ENCODE data around the gene SLC25A18.
"Not testable (repeated sequence)": the region's sequence is repeated elsewhere in the genome, so short reads cannot be mapped to it uniquely, and the experiment has no call there.

SLC25A18 gene

DNA sequence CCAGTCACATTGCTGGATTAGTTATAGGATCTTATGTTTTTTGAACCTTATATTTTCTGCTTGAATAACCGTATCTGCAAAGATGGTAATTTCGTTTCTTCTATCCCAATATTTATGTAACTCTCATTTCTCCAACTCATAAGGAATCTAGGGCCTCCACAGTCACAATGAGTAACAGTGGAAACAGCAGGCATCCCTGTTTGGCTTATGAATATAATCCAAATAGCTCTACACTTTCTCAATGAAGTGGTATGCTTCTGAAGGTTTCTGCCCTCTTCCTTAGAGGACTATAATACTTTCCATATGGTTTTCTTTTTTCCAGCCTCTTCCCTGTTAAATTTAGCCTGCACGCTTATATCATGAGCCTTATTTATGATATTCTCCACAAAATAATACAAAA is 48.8 kb downstream of the SLC25A18 start:
- no peak for DNase-seq

DNA sequence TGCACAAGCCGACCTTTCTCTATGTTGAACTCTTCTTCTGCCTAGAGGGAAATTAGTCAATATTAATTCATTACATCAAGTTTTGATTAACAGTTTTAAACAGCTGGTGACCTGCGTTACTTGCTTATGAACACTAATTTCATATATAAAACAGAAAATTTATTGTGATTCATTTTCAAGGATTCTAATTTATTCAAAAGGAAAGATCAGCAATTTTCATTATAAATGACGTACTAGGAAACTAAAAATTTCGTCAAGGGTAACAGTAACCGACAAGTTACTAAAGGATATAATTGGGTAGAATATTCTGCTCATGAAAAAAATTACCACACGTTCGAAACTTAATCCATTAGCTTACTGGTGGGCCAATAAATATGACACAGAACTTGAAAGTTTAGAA is 50.0 kb downstream of the SLC25A18 start:
- no peak for DNase-seq

DNA sequence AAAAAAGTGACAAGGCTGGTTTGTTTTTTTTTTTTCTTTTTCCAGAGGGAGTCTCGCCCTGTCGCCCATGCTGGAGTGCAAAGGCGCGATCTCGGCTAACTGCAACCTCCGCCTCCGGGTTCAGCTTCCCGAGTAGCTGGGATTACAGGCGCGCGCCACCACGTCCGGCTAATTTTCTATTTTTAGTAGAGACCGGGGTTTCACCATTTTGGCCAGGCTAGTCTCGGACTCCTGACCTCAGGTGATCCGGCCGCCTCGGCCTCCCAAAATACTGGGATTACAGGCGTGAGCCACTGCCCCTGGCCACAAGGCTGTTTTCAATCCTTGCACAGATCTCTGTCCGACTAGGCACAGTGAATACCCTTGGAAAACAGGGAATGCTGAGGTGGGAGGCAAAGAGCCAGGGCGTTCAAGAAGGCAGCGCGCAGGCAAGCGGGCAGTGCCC is 64.7 kb downstream of the SLC25A18 start:
- no peak for DNase-seq

DNA sequence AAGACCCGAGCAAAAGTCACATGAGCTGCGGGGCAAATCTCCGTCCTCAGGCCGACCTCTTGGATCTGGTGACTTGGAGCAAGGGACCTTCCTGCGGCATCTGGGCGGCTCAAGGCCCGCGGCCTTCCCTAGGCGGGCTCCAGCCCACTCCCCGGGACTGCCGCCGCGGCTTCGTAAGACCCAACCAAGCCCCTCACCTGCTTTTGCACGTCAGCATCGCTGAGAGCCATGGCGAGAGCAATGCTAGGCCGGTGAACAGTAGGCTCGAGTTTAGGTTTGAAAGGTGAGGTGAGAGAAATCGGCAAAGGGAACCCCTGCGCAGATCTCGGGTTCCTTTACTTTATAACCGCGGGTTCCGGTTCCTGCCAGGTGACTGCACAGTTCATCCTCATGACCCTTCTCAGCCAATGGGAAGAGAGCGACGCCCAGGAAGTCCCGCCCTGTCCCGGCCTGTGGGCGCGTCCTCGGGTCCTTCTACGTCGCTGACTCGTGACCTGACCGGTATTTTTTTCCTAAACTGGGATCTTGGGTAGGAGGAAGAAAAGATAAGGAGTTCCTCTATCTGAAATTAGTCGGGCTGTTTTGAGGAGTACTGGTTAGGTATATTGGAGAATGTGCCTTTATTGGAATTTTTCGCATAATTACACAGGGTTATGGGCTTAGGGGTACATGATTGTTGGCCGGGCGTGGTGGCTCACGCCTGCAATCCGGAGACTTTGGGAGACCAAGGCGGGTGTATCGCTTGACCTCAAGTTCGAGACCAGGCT is 65.3 kb downstream of the SLC25A18 start, which contains the start of gene ATP6V1E1:
TSS of gene ATP6V1E1 (minus strand) at position 344 of the 767 bp plus-strand sequence. CDS start at position 230, 114 bp downstream.
- peak; percentile 98 for DNase-seq

DNA sequence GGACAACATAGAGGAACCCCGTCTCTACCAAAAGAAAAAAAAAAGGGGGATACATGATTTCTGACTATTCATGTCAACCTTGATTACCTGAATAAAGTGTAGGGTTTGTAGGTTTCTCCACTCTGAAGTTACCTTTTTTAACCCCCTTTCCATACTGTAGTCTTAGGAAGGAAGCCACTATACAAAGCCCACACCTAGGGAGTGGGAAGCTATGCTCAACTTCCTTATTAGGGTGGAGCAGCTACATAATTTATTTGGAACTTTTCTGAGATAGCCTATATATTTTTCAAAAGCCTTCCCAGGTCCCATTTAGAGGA is 65.8 kb downstream of the SLC25A18 start:
- no peak for DNase-seq

DNA sequence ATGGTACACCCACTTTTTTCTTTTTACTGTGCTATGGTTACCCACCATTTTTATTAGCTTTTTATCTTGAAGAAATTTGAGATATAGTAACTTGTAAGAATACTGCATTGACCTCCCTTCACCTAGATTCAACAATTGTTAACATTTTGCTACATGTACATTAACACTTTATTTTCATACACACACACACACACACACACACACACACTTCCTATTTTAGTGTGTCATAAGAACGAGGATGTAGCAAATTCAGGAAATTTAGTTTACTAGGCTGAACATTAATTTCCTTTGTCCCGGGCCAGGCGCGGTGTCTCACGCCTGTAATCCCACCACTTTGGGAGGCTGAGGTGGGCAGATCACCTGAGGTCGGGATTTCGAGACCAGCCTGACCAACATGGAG is 66.3 kb downstream of the SLC25A18 start:
- no peak for DNase-seq

DNA sequence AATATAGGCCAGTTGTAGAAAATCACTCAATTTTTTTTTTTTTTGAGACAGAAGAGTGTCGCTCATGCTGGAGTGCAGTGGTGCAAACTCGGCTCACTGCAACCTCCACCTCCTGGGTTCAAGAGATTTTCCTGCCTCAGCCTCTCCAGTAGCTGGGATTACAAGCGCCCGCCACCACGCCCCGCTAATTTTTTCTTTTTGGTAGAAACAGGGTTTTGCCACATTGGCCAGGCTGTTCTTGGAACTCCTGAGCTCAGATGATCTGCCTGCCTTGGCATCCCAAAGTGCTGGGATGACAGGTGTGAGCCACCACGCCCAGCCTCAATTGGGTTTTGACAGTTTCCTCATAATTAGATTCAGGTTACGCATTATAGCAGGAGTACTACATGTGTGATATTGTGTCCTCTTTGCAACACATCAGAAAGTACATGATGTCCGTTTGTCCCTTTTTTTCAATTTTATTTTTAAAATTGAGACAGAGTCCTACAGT is 67.8 kb downstream of the SLC25A18 start:
- DNase-seq, result no peak

DNA sequence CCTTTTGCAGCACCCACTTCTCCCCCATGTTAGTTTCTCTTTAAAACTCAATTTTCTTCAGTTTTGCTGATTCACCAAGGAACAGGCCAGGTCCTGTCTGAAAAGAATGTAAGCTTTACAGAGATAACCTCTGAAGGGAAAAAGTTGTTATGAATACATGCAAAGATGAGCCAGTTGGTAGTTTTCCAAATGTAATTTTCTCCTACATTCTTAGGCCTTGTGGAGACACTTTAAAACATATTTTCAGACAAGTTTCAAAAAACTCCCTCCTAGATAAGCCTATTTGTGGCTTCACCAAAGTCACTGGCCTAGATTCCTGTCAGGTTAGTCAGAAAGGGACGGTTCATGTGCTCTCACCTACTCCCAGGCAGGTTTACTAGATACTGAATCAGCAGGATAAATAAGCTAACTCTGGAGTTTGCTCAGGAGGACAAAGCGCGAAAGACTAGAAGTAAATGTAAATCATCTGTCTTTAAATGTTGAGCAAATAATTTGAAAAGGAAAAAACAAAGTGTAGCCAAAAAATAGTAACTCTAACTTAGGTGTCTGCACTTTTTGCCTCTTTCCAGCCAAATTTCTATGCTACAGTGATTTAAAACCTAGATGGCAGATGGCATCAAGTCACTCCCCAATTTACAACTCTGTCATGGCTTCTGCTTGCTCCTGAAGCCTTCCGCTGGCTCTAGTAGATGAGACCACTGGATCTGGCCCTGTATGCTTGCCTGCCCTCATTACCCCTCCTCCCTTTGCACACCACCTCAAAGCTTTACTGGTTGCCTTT is 70.1 kb downstream of the SLC25A18 start:
- no peak for DNase-seq

DNA sequence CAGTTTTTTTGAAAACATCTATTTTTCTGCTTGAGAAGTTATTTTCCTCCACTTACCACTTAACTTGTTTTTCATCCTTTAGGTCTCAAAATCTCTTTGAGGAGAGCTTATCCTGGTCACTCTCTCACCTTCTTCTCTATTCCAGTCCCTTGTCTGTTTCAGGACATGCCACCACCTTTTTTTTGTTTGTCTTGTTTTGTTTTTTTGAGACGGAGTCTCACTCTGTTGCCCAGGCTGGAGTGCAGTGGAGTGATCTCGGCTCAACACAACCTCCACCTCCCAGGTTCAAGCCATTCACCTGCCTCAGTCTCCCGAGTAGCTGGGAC is 70.7 kb downstream of the SLC25A18 start:
- DNase-seq, result no peak

DNA sequence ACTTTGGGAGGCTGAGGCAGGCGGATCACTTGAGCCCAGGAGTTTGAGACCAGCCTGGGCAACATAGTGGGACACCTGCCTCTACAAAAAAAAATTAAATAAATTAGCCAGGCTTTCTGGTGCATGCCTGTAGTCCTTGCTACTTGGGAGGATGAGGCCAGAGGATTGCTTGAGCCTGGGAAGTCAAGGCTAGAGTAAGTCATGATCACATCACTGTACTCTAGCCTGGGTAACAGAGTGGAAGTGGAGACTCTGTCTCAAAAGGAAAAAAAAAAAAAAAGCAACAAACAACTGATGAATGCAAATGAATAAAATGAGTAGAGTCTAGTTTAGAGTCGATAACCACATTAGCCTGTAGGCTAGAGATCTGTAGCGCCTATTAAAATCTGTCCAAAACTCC is 71.4 kb downstream of the SLC25A18 start:
- no peak for DNase-seq

DNA sequence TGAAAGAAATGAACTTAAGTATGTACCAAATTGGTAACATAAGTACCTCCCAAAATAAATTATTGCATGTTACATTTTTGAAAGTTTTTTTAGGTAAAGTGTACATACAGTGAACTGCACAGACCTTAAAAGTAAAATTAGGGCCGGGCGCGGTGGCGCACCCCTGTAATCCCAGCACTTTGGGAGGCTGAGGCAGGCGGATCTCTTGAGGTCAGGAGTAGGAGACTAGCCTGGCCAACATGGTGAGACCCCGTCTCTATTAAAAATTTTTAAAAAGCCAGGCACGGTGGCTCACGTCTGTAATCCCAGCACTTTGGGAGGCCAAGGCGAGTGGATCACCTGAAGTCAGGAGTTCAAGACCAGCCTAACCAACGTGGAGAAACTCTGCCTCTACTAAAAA is 73.6 kb downstream of the SLC25A18 start:
- not testable (repeated sequence) for DNase-seq

DNA sequence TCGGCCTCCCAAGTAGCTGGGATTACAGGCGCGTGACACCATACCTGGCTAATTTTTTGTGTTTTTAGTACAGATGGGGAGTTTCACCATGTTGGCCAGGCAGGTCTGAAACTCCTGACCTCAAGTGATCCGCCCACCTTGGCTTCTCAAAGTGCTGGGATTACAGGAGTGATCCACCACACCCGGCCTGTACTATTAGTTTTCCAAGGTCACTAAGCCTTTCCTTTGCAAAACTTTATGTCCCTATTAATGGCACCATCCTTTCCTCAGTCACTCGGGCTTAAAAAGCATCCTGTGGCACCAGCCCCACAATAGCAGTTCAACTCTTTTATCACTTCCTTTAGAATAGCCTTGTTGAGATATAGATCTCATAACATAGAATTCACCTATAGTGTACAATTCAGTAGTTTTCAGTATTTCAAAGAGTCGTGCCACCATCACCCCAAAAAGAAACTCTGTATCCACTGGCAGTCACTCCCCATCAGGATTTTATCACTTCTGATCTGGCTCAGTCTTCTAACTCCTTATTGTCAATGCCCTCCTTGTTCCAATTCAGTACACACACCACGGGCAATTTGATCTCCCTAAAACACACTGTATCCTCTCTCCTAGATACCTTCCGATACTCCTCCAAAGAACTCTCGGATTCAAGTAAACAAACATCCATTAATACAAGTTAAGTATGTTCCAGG is 74.3 kb downstream of the SLC25A18 start:
- DNase-seq, result no peak

DNA sequence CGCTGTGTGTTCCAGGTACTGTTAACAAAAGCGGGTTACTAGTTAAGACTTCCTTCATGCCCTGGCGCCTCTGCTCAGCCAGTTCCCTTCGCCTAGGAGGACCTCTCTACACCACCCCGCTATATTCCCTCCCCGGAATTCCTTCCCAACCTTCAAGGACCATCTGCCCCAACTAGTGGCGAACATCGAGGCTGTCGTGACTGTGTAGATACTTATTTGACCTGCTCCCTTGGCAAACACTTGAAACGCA is 74.8 kb downstream of the SLC25A18 start:
- DNase-seq, result no peak

DNA sequence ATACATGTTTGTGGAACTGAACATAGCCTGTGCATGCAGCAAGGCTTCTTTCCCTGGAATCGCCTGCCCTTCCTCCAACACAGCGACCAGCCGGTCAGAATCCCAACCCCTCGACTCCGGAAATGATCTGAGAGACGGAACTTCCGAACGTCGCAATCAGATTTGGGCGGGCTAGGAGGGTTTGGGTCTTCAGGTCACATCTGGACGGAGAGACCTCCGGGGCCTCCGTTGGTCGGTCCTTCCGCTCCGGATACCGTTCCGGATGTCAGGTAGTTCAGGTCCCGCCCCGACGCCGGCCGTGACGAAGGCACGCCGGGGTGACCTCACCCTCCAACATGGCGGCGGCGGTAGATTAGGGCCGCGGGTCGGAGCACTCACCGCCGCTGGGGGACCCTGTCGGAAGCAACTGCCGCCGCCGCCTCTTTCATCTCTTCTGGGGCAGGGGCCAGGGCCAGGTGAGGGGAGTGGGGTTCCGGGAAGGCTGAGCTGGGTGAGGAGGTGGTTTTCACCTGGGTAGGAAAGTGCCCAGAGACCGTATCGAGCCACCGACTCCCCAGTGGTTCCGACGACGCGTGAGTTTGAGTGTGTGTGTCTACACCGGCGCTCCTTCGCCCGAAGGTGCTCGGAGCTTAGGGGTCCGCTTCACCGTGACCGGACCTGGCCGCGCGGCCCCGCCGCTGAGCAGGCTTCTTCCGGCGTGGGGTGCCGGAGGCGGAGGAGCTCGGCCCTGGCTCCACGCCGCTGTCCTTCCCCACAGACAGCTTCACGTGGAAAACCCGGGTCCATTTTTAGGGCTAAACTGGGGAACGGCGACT is 75.3 kb downstream of the SLC25A18 start, which contains the start of gene BCL2L13:
TSS of gene BCL2L13 (plus strand) at position 326 of the 815 bp plus-strand sequence. CDS start 16,955 bp downstream, outside the sequence.
- peak; percentile 94 for DNase-seq

DNA sequence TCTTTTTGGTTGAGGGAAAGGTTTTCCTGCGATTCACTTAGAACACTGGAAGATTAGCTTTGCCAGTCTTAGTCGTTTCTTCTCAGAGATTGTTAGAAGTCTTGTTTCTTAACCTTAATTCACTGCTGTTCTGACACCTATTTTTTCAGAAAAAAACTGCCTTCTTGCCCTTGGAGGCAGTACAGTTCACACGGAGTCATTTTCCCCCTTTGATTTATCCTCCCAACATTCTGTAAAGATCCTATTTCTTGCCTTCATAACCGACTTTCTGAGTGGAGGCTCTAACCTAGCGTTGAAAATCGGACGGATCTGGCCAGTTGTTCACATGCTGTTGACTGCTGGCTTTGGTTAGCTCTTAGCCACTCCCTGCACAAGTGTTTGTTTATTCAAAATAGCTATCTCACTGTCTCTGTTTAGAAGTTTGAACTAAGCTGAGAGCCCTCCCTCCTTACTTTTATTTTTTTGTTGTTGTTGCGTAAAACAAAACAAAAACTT is 76.0 kb downstream of the SLC25A18 start:
- DNase-seq, result peak; percentile 40

All from left hindlimb (tissue), 1 donor.